DMS79 (cell line): ENCODE results near the gene TXK.
"Not testable (repeated sequence)": the region's sequence is repeated elsewhere in the genome, so short reads cannot be mapped to it uniquely, and the experiment has no call there.

Experiments used
- DNase-seq: peaks from one replicate; lab custom pipeline; 2025; lab: John Stamatoyannopoulos, UW

Gene TXK

GRCh38 chr4:48134081-48134480, at the start of gene TXK:
TSS of gene TXK (minus strand) at chr4:48134250. CDS start at chr4:48134170, 80 bp downstream.
- no peak for DNase-seq

DNA sequence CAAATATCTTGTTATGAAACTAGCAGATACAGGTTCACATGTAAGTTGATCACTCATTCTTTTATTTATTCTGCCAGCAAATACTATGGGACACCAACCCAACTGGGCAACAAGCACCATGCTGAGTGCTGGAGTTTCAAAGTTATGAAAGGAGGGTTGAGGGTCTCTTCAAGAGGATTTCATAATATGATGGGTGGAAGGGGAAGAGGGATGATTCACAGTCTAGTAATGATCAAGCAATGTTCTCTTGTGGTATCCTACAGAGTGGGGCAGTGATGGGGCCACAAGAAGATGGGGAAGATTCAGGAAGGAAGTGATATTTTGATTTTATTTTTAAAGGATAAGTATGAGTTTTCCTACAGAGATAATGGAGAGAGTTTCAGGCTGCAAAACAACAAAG, 46.2 kb upstream of the TXK start:
- no peak for DNase-seq

- DNase-seq, result no peak
Observed at GRCh38 chr4:48178931-48179330, 44.9 kb upstream of the TXK start.

- DNase-seq, result no peak
Observed at GRCh38 chr4:48175806-48176205, 41.8 kb upstream of the TXK start.

DNA sequence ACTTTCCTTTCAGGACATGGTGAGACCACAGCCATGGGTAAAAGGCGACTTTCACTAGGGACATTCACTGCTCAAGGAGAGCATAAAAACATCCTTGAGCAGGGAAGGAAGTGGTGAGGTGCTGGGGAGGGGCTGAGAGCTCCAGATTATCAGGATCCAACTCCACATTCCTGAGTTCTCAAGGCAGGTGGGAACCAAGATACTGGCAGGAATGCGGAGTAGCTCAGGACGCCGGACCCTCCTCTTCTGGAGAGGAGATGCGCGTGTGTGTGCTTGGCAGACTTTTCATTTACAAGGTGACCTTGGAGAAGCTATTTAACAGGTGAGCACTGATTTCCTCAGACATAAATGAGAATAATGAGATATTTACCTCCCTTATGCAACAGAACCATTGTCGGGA, 41.3 kb upstream of the TXK start:
- DNase-seq, result no peak

- DNase-seq, result no peak
Observed at GRCh38 chr4:48173056-48173991, 39.3 kb upstream of the TXK start.

- DNase-seq, result no peak
Observed at GRCh38 chr4:48172651-48173050, 38.6 kb upstream of the TXK start.

- DNase-seq, result no peak
Observed at GRCh38 chr4:48169636-48170035, 35.6 kb upstream of the TXK start.

GRCh38 chr4:48167538-48168263, 33.7 kb upstream of the TXK start:
- no peak for DNase-seq

DNA sequence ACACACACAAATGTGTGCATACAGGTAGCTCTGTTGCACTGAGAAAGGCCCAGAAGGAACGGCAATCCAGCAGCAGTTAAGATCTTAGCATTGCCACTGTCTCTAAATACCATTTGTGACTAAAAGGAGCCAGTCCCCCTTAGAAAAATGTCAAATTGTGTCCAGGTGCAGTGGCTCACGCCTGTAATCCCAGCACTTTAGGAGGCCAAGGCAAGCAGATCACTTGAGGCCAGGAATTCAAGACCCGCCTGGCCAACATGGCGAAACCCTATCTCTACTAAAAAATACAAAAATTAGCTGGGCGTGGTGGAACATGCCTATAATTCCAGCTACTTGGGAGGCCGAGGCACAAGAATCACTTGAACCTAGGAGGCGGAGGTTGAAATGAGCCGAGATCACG, 30.5 kb upstream of the TXK start:
- not testable (repeated sequence) for DNase-seq

GRCh38 chr4:48163746-48164145, 29.7 kb upstream of the TXK start:
- DNase-seq, result no peak

DNA sequence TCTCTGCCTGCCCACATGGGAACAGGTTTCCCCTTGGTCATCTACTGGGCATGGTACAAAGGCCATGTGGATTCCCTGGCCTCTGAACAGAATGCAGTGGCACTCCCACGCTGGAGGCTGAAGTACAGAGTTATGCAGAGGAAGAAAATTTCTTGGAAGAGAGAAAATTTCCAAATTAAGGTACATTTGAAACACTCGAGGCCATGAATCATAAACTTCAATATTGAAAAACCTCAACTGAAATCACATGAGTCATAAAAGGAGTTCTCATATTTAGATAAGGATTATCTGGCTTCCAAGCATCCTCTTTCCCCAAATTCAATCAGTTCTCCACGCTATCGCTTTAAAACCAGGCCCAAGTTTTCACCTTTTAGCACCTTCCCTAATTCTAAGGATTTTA, 28.1 kb upstream of the TXK start:
- DNase-seq, result no peak

DNA sequence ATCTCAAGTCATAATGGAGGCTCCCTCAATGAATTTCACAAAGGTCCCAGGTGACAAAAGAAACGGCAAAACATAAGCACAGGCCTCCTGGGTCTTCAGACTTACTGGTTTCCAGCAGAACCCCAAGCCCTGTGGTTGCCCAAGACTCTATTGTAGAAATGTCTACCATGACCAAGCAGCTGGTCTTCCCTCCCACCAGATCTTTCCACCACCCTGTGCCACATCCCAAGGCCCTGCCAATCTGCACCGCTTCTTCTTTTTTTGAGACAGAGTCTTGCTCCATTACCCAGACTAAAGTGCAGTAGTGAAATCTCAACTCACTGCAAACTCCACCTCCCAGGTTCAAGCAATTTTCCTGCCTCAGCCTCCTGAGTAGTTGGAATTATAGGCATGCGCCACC, 23.2 kb upstream of the TXK start:
- no peak for DNase-seq

GRCh38 chr4:48156423-48156822, 22.4 kb upstream of the TXK start:
- no peak for DNase-seq

- no peak for DNase-seq
Observed at GRCh38 chr4:48153791-48154550, 19.9 kb upstream of the TXK start.

DNA sequence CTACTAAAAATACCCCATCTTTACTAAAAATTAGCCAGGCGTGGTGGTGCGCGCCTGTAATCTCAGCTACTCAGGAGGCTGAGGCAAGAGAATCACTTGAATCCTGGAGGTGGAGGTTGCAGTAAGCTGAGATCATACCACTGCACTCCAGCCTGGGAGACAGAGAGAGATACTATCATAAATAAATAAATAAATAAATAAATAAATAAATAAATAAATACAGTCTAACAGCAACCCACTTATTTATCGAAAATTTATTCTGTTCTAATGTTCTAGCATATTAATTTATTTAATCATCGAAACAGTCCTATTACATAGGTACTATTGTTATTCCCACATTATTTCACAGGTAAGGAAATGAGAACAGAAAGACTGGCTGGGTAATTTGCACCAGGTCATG, 18.2 kb upstream of the TXK start:
- no peak for DNase-seq

DNA sequence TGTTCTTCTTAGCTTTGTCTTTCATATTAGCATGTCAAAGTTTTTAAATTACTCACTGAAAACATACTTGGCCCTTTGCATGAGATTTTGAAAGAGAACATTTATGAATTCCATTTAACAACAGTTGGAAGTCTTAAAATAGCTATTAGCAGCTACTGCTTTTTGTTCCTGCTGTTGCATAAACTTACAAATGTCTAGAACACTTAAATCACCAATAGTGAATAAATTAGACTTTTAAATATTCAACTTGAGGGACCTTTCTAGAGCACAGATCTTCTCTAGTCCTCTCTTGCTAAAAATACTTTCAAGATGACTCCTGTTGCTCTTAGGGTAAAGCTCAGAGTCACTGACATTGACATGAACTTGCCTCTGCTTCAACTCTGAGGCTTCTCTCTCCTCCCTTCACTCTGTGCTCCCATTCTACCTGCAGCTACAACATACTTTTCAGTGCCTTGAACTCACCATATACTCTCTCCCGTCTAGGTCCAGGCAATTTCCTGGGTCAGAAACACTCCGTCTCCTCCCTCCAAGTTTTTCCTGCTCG, 15.8 kb upstream of the TXK start:
- no peak for DNase-seq

- no peak for DNase-seq
Observed at GRCh38 chr4:48147621-48148020, 13.6 kb upstream of the TXK start.

DNA sequence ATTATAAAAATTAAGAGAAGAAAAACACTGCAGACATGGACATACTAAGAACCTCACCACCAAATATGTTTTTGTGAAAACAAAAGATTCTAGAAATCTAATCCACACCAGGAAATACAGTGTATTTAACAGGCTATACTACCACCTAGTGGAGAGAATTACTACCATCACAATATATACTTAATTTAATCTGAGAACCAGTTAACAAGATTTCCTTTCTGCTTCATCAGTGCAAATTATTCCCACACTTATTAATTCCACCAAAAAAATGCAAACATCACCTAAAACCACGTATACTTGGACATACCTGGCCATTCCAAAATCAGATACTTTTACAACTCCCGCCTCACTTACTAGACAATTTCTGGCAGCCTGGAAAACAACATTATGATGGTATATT, 7.0 kb upstream of the TXK start:
- no peak for DNase-seq

- no peak for DNase-seq
Observed at GRCh38 chr4:48139691-48140090, 5.6 kb upstream of the TXK start.

- no peak for DNase-seq
Observed at GRCh38 chr4:48138936-48139335, 4.9 kb upstream of the TXK start.

GRCh38 chr4:48138511-48138910, 4.5 kb upstream of the TXK start:
- DNase-seq, result no peak
